Heart right ventricle (tissue), 16 donors: ENCODE measurements around the gene CLK4. TPM values are rescaled to one million over a fixed set of nuclear protein-coding genes. Genes with fewer than 3 reads are reported as not detected.

Source experiments
- ATAC-seq, 8 donors: fragments of 200-7000 bp; cut with Tn5 transposase; one replicate each; pipeline ENCODE4 v1.9.1; 2020; ENCODE audit warnings: mild to moderate bottlenecking in 8 of 8, moderate library complexity in 8 of 8, moderate number of reproducible peaks in 1 of 8
- DNase-seq, 2 donors: peaks; one replicate each; pipeline ENCODE4 v3.0.0-alpha.2; 2020
- H3K27ac ChIP-seq, 10 donors: fragments of 200-600 bp; sonication (generic) in 2 of 10; one replicate each; pipeline versions ENCODE4 v1.5.0 to v1.8.0; 2020 to 2022; ENCODE audit warnings: mild to moderate bottlenecking in 3 of 10
- H3K27me3 ChIP-seq, 7 donors: fragments of 200-600 bp; one replicate each; pipeline ENCODE4 v1.8.0; 2021 to 2022; ENCODE audit warnings: mild to moderate bottlenecking in 2 of 7
- H3K36me3 ChIP-seq, 9 donors: fragments of 200-600 bp; sonication (generic) in 1 of 9; one replicate each; pipeline versions ENCODE4 v1.5.0 to v1.8.0; 2020 to 2022; ENCODE audit warnings: mild to moderate bottlenecking in 2 of 9
- H3K4me1 ChIP-seq, 9 donors: fragments of 200-600 bp; sonication (generic) in 1 of 9; one replicate each; pipeline versions ENCODE4 v1.5.0 to v1.8.0; 2020 to 2022; ENCODE audit warnings: mild to moderate bottlenecking in 4 of 9
- H3K4me3 ChIP-seq, 10 donors: fragments of 200-600 bp; sonication (generic) in 2 of 10; one replicate each; pipeline versions ENCODE4 v1.5.0 to v1.8.0; 2020 to 2022; ENCODE audit warnings: mild to moderate bottlenecking in 7 of 10, moderate library complexity in 2 of 10
- H3K9me3 ChIP-seq, 11 donors: fragments of 200-600 bp in 10 of 11; sonication (generic) in 2 of 11; one replicate each; pipeline versions ENCODE4 v1.5.0 to v1.8.0; 2013 to 2022; ENCODE audit warnings: mild to moderate bottlenecking in 2 of 11, control low read depth in 1 of 11, moderate library complexity in 1 of 11
- WGBS, 2 donors: extraction: QIAGEN DNeasy Blood & Tissue Kit; methylation state at CpG; one replicate each; pipeline ENCODE4 v1.1.7; 2013; ENCODE audit warnings: inconsistent platforms in 1 of 2; 5-methylcytosine and 5-hydroxymethylcytosine counted together
- intact Hi-C, 10 donors: fragments of 100-400 bp; cut with DNase I; formaldehyde crosslinking; loops; one replicate each; pipeline versions ENCODE4 v1.11.1 to v1.14.2; 2022
- polyA plus RNA-seq, 2 donors: library from polyadenylated mRNA; stranded (reverse); fragments of 200-250 nt; gene quantifications; one replicate each; pipeline ENCODE4 v1.2.3, GENCODE V29; 2013
- total RNA-seq, 10 donors: library from RNA; stranded (reverse); fragmentation: NEBNext Ultra II Directional in 3 of 10; extraction: Animal tissue kit (Norgen Biotek cat#: 25700) in 3 of 10; gene quantifications; one replicate each; pipeline versions ENCODE4 v1.2.1 to v1.2.4, GENCODE V29; 2021 to 2023
- TF ChIP-seq, protein P1 (sequence below), 9 donors: fragments of 200-600 bp; sonication (generic) in 2 of 9; IDR thresholded peaks; one replicate each; pipeline versions ENCODE4 v1.5.0 to v1.8.0; 2021 to 2022; ENCODE audit warnings: antibody characterized with exemption in 9 of 9, mild to moderate bottlenecking in 5 of 9, moderate library complexity in 1 of 9
- donor health status: Arrhythmogenic right ventricular cardiomyopathy.
- donor health status: ischemic (EF 13 %, LVEDD 7.1; RV severe dilation, severe dysfunction).
- donor health status: healthy with polysubstance abuse.
- donor health status: DM: no; HTN: yes; CAD: no.
- donor health status: DM: no; HTN: no; CAD: no.
- donor health status: ischemic (EF 25% LVEDD 6.9; RV normal size, moderate dysfunction).
- donor health status: ischemic (EF 25% LVEDD 5.7; RV mildly dilated, moderate dysfunction).
- donor health status: healthy.
- donor health status: DM: yes; HTN: yes; CAD: no.
- donor health status: Ischemic cardiomyopathy.
- donor health status: ischemic (EF 35%, LVEDD 5.7; RV mildly dilated, moderate dysfunction).
- donor health status: nonischemic (EF 11% LVEDD 7.7; RV severe dilation, severe dysfunction).
- donor health status: DM: yes; HTN: yes; CAD: no.
- donor health status: PGD.
- donor health status: ischemic (EF 29% LVEDD 5.4; RV normal size, mild dysfunction).
- donor health status: nonischemic (EF 23%, LVEDD 6.1; RV moderate dilation, normal function).

CLK4 gene
- total and polyA plus RNA-seq, 12 donors: 6.0 to 67.0 (median 15.5) TPM

DNA sequence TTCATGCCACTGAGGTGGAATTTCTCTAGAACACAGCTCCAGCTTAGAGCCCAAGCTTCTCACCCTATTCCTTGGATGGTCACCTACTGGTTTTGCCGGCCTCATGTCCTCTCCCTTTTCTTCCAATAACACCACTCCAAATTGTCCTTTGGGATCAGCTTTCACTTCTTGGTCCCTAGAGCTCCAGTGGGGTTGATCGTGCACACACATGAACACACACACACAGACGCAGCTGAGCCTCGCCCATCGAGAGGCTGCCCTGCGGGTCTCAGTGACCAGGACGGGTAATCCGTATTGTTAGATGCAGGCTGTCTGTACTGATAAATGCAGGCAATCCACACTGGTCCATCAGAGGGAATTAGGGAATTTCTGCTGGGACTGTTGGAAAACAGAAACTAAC lies 43.6 kb downstream of the CLK4 start:
- H3K4me3 ChIP-seq: no peak overlapping the region
- DNase-seq (no peak), ATAC-seq (no peak)
- TF ChIP-seq, protein P1, sequence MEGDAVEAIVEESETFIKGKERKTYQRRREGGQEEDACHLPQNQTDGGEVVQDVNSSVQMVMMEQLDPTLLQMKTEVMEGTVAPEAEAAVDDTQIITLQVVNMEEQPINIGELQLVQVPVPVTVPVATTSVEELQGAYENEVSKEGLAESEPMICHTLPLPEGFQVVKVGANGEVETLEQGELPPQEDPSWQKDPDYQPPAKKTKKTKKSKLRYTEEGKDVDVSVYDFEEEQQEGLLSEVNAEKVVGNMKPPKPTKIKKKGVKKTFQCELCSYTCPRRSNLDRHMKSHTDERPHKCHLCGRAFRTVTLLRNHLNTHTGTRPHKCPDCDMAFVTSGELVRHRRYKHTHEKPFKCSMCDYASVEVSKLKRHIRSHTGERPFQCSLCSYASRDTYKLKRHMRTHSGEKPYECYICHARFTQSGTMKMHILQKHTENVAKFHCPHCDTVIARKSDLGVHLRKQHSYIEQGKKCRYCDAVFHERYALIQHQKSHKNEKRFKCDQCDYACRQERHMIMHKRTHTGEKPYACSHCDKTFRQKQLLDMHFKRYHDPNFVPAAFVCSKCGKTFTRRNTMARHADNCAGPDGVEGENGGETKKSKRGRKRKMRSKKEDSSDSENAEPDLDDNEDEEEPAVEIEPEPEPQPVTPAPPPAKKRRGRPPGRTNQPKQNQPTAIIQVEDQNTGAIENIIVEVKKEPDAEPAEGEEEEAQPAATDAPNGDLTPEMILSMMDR (IDR thresholded peaks at IDR 0.05): no peak
- H3K36me3 ChIP-seq: no peaks in the 10 kb centered on the region
- intact Hi-C loops: loop anchor here in 1 of 10 donors (10.0 kb wide), 1 partner anchor 298 kb away; no protein-coding TSS in a partner anchor
- no peaks in the 10 kb centered on the region for H3K9me3 ChIP-seq
- no peak overlapping the region for H3K27ac ChIP-seq
- WGBS, 2 donors: 81 to 89% methylated on average over 8 of the region's 8 CpGs
- peaks cover 0 to 9% (median 3%) of the 10 kb centered on the region in 9 donors for H3K4me1 ChIP-seq
- H3K27me3 ChIP-seq: peaks cover 0 to 19% (median 3%) of the 10 kb centered on the region in 7 donors

DNA sequence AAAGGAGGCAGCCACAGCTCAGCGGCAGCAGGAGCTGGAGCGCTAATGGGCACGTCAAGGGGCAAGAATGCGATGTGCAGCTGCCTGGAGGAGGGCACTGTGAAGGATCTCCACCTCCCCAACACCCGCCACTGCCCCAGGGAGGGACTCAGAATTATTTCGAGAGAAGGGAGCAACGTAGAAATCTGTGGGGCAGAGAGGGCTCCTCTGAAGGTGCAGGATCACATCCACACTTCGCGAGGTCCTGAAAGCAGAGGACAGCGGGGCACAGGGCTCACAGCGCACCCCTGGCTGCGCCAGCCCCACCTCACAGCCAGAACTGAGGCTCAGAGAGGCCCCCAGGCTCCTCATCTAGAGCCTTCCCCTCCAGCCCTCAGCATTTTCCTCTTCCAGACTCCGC lies 44.6 kb downstream of the CLK4 start:
- WGBS, 2 donors: 88 to 91% methylated on average over 13 of the region's 13 CpGs
- DNase-seq (no peak), ATAC-seq (no peak)
- TF ChIP-seq, protein P1 (IDR thresholded peaks at IDR 0.05): no peak
- peaks cover 4 to 19% (median 9%) of the 10 kb centered on the region in 7 donors for H3K27me3 ChIP-seq
- no peaks in the 10 kb centered on the region for H3K36me3 ChIP-seq
- H3K4me1 ChIP-seq: peaks cover 0 to under 1% (median 0%) of the 10 kb centered on the region in 9 donors
- H3K4me3 ChIP-seq: no peak overlapping the region
- no peaks in the 10 kb centered on the region for H3K9me3 ChIP-seq
- H3K27ac ChIP-seq: no peak overlapping the region
- intact Hi-C loops: loop anchor here in 1 of 10 donors (10.0 kb wide), 1 partner anchor 297 kb away; no protein-coding TSS in a partner anchor

DNA sequence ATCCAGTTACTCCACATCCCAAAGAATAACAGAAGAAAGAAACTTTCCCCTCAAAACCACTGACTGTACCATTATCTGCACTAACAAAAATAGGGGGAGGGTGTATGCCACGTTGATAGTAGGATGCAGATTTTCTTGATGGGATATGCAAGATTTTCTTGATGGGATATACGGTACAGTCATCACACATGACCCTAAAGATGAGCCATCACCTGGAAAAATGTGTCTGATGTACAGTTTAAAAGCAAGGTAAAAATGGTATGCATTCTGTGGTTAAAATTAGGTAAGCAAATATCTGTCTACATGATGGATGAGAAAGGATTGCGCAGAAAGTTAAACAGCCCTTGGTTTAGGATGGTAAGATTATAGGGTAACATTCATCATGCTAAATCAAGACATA lies 45.2 kb downstream of the CLK4 start:
- H3K4me1 ChIP-seq: peaks cover 0 to 5% (median 0%) of the 10 kb centered on the region in 9 donors
- ATAC-seq (no peak), DNase-seq (no peak)
- intact Hi-C loops: loop anchor here in 1 of 10 donors (10.0 kb wide), 1 partner anchor 297 kb away; no protein-coding TSS in a partner anchor
- WGBS, 2 donors: 78 to 84% methylated on average over 3 of the region's 3 CpGs
- no peaks in the 10 kb centered on the region for H3K36me3 ChIP-seq
- H3K9me3 ChIP-seq: no peaks in the 10 kb centered on the region
- TF ChIP-seq, protein P1 (IDR thresholded peaks at IDR 0.05): no peak
- H3K27ac ChIP-seq: no peak overlapping the region
- H3K4me3 ChIP-seq: no peak overlapping the region
- H3K27me3 ChIP-seq: peaks cover 8 to 24% (median 15%) of the 10 kb centered on the region in 7 donors

DNA sequence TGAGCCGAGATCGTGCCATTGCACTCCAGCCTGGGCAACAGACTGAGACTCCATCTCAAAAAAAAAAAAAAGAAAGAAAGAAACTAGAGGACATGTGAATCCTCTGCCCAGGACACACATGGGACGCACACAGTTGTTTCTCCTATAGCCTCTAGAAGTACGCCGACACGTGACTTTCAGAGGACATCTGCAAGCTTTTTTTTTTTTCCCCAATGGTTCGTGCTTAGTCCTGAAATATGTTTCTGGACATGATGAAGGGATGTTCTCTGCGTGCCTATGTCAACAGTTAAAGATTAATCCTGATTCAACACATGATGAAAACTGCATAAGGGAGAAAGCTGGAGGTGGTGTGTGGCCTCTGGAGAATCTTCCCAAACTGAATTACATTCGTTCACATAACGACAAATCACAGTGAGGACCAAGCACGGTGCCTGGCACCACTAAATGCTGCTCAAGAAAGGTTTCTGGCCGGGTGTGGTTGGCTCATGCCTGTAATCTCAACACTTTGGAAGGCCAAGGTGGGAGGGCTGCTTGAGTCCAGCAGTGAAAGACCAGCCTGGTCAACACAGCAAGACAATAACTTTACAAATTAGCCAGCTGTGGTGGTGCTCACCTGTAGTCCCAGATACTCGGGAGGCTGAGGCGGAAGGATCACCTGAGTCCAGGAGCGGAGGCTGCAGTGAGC lies 46.4 kb downstream of the CLK4 start:
- no peaks in the 10 kb centered on the region for H3K9me3 ChIP-seq
- H3K27me3 ChIP-seq: peaks cover 8 to 36% (median 25%) of the 10 kb centered on the region in 7 donors
- WGBS, 2 donors: 84 to 86% methylated on average over 15 of the region's 15 CpGs
- H3K4me3 ChIP-seq: no peak overlapping the region
- DNase-seq: no peak
- TF ChIP-seq, protein P1 (IDR thresholded peaks at IDR 0.05): no peak
- peaks cover 0 to 5% (median 0%) of the 10 kb centered on the region in 9 donors for H3K4me1 ChIP-seq
- no peak for ATAC-seq
- H3K27ac ChIP-seq: no peak overlapping the region
- H3K36me3 ChIP-seq: no peaks in the 10 kb centered on the region
- intact Hi-C loops: loop anchor here in 1 of 10 donors (10.0 kb wide), 1 partner anchor 296 kb away; no protein-coding TSS in a partner anchor
